IMR-90 (cell line): ENCODE results near the gene AGXT2.

Experiments
- BHLHE40 ChIP-seq: fragments of 150-350 bp; IDR thresholded peaks from 2 replicates; pipeline ENCODE4 v1.6.1; 2016; ENCODE audit warnings: mild to moderate bottlenecking, low read depth, low read length
- CEBPB ChIP-seq: IDR thresholded peaks from 2 replicates; pipeline ENCODE4 v1.6.1; 2012; ENCODE audit warnings: low read depth, low read length, improper control_type of control experiment
- CHD1 ChIP-seq: IDR thresholded peaks from 2 replicates; pipeline ENCODE4 v1.6.1; 2012; ENCODE audit warnings: low read depth, low read length, improper control_type of control experiment
- MAFK ChIP-seq: IDR thresholded peaks from 2 replicates; pipeline ENCODE4 v1.6.1; 2012; ENCODE audit warnings: low read depth, low read length, improper control_type of control experiment
- MXI1 ChIP-seq: IDR thresholded peaks from 2 replicates; pipeline ENCODE4 v1.6.1; 2012; ENCODE audit warnings: low read depth, mild to moderate bottlenecking, low read length, moderate library complexity, borderline replicate concordance
- NFE2L2 ChIP-seq: fragments of 150-350 bp; IDR thresholded peaks from 2 replicates; pipeline ENCODE4 v1.6.1; 2016; ENCODE audit warnings: low read depth, mild to moderate bottlenecking, low read length
- POLR2A ChIP-seq: IDR thresholded peaks from 2 replicates; pipeline ENCODE4 v1.6.1; 2012; ENCODE audit warnings: mild to moderate bottlenecking, low read depth, low read length
- RAD21 ChIP-seq: IDR thresholded peaks from 2 replicates; pipeline ENCODE4 v1.6.1; 2012; ENCODE audit warnings: low read length, improper control_type of control experiment
- RCOR1 ChIP-seq: IDR thresholded peaks from 2 replicates; pipeline ENCODE4 v1.6.1; 2012; ENCODE audit warnings: mild to moderate bottlenecking, low read length, improper control_type of control experiment; ENCODE audit not compliant: insufficient replicate concordance
- RFX5 ChIP-seq: IDR thresholded peaks from 2 replicates; pipeline ENCODE4 v1.8.0; 2012; ENCODE audit warnings: low read depth, mild to moderate bottlenecking, low read length, moderate library complexity
- SMC3 ChIP-seq: fragments of 150-350 bp; IDR thresholded peaks from 2 replicates; pipeline ENCODE4 v1.6.1; 2016; ENCODE audit warnings: low read depth, mild to moderate bottlenecking, antibody characterized with exemption, low read length, moderate library complexity
- TF ChIP-seq, protein P1 (sequence below): conservative IDR thresholded peaks from 2 replicates; pipeline ENCODE4 v1.5.1; 2012; ENCODE audit warnings: mild to moderate bottlenecking, low read depth, low read length, improper control_type of control experiment
- TF ChIP-seq, protein P2 (sequence below): fragments of 150-350 bp; IDR thresholded peaks from 2 replicates; pipeline ENCODE4 v1.6.1; 2017; ENCODE audit warnings: mild to moderate bottlenecking, antibody characterized with exemption, low read length, low read depth
- TF ChIP-seq, protein P3 (sequence below): fragments of 150-350 bp; IDR thresholded peaks from 2 replicates; pipeline ENCODE4 v1.6.1; 2016; ENCODE audit warnings: low read depth, mild to moderate bottlenecking, low read length, moderate library complexity, borderline replicate concordance

DNA sequence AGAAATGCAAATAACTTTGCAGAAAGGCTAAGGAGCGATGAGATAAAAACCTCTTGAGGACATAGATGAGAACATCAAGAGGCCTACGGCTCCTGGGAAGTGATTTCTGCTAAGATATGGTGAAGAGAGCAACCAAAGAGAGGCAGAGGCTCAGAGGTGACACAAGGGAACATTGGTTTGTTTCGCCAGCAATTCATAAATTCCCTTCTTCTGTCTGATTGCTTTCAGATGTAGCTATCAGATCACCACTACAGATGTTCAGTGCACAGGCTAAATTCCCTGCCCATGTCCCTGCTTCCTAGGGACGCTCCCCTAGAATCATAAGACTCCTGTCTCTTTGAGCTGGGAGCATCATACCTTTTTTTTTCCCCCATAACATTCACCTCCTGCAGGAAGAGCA is 11.2 kb downstream of the AGXT2 start:
- TF ChIP-seq, protein P1, sequence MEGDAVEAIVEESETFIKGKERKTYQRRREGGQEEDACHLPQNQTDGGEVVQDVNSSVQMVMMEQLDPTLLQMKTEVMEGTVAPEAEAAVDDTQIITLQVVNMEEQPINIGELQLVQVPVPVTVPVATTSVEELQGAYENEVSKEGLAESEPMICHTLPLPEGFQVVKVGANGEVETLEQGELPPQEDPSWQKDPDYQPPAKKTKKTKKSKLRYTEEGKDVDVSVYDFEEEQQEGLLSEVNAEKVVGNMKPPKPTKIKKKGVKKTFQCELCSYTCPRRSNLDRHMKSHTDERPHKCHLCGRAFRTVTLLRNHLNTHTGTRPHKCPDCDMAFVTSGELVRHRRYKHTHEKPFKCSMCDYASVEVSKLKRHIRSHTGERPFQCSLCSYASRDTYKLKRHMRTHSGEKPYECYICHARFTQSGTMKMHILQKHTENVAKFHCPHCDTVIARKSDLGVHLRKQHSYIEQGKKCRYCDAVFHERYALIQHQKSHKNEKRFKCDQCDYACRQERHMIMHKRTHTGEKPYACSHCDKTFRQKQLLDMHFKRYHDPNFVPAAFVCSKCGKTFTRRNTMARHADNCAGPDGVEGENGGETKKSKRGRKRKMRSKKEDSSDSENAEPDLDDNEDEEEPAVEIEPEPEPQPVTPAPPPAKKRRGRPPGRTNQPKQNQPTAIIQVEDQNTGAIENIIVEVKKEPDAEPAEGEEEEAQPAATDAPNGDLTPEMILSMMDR = no peak
- TF ChIP-seq POLR2A = no peak
- no peak for TF ChIP-seq MXI1
- no peak for TF ChIP-seq MAFK
- TF ChIP-seq, protein P2, sequence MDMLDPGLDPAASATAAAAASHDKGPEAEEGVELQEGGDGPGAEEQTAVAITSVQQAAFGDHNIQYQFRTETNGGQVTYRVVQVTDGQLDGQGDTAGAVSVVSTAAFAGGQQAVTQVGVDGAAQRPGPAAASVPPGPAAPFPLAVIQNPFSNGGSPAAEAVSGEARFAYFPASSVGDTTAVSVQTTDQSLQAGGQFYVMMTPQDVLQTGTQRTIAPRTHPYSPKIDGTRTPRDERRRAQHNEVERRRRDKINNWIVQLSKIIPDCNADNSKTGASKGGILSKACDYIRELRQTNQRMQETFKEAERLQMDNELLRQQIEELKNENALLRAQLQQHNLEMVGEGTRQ = no peak
- TF ChIP-seq RAD21 = no peak
- no peak for TF ChIP-seq RFX5
- no peak for TF ChIP-seq NFE2L2
- no peak for TF ChIP-seq SMC3
- TF ChIP-seq CEBPB = no peak
- TF ChIP-seq, protein P3, sequence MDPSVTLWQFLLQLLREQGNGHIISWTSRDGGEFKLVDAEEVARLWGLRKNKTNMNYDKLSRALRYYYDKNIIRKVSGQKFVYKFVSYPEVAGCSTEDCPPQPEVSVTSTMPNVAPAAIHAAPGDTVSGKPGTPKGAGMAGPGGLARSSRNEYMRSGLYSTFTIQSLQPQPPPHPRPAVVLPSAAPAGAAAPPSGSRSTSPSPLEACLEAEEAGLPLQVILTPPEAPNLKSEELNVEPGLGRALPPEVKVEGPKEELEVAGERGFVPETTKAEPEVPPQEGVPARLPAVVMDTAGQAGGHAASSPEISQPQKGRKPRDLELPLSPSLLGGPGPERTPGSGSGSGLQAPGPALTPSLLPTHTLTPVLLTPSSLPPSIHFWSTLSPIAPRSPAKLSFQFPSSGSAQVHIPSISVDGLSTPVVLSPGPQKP = no peak
- TF ChIP-seq RCOR1 = no peak
- TF ChIP-seq CHD1 = no peak
- no peak for TF ChIP-seq BHLHE40
